ENCODE results near the gene WDR74.

Gene WDR74

DNA sequence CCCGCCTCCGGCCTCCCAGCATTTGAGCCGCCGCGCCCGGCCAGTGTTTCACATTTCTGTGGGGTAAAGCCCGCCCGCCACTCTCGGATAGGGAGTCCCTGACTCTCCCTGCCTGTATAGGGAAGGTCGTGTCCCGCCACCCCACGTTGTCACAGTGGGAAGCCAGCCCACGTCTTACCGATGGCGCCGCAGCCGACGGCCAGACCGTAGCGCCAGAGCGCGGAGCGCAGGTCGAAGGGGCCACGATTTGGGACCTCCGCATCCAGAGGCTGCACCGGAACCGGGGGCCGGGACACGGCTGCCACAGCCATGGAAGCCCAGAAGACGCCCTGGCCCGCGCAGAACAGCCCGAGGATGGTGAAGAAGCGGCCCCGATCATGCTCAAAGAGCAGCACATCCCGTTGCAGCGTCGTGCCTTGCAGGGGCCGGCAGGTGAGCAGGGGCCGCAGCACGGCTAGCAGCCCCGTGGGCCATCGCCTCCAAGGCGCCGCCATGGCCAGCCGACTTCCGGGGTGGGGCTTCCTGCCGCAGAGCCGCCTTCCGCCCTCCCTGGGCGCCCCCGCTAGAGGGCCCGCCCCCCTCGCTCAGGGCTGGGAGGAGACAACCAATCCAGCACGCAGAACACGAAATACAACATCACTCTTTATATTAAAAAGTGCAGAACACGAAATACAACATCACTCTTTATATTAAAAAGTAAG is 47.7 kb downstream of the WDR74 start, which contains the start of gene TMEM223:
Gene TMEM223, minus strand, starts transcription at position 506 of the 701 bp plus-strand sequence. Its CDS starts 12 bp downstream, at position 494.
- DNase-seq: peak; percentile 72

DNA sequence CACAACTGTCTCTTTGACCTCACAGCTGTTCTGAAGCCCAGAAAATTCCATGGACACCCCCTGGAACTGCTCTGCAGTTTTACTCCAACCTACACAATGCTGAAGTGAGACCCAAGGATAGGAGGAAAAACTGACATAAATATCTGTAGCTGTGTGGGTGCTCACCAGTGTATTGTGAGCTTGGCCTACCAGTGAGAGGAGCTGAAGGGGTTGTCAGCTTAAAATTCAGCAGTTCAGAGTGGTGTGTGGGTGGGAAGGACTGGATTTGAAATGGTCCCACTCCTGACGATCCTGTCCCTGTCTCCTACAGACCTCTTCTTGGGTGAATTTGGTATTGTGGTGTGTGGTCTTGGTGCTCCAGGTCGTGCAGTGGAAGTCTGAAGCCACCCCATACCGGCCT is 49.8 kb downstream of the WDR74 start:
- no peak for DNase-seq

DNA sequence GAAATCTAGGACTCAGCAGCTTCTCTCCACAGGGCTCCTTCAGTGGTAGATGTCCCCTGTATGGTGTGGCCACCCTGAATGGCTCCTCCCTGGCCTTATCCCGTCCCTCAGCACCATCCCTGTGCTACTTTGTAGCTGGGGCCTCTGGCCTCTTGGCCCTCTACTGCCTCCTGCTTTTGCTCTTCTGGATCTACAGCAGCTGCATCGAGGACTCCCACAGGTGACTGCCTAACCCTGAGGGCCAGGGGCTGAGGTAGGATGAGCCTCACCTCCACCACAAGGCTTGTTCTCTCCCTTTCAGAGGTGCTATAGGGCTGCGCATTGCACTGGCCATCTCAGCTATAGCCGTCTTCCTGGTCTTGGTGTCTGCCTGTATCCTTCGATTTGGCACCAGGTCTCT is 50.4 kb downstream of the WDR74 start:
- DNase-seq: peak; percentile 0

DNA sequence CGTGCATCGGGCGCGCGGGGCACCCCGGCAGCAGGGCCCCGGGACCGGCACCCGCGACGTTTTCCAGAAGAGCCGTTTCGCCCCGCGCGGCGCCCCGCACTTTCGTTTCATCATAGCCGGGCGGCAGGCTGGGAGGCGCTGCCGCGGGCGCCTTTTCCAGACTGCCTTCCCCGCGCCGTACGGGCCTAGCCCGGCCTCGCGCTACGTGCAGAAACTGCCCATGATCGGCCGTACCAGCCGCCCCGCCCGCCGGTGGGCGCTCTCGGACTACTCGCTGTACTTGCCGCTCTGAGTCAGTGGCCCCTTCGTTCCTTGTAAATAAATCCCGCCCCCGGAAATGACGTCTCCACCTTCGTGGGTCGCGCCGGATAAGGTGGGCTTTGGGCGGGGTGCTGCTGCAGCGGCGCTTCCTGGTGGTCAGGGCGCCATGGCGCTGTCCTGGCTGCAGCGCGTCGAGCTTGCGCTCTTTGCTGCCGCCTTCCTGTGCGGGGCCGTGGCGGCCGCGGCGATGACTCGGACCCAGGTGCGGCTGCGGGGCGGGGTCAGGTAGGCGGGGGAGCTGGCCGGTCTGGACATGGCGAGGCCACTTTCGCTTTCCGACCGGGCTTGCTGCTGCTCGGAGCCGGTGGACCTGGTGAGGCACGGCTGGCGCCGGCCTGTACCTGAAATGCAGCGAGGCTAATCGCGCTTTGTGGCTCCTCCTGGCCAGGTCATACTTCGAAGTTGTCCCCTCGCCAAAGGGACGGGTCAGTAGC is 52.2 kb downstream of the WDR74 start, which contains the start of gene TMEM179B:
Gene TMEM179B, plus strand, starts transcription at position 398 of the 755 bp plus-strand sequence. Its CDS starts 30 bp downstream, at position 428.
- peak; percentile 97 for DNase-seq

DNA sequence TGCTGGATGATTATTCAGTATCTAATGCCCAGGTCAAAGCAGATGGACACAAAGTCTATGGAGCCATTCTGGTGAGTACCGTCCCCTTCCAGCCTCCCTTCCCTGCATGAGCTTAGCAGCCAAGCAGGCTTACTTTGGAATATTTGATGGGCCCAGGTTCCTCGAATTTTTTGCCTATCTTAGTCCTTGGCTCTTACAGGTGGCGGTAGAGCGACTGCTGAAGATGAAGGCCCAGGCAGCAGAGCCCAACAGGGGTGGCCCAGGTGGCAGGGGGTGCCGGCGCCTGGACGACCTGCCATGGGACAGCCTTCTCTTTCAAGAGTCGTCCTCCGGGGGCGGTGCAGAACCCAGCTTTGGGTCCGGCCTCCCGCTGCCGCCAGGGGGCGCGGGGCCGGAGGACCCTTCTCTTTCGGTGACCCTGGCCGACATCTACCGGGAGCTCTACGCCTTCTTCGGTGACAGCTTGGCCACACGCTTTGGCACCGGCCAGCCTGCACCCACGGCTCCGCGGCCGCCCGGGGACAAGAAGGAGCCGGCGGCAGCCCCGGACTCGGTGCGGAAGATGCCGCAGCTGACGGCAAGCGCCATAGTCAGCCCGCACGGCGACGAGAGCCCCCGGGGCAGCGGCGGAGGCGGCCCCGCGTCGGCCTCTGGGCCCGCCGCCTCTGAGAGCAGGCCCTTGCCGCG is 52.9 kb downstream of the WDR74 start:
- DNase-seq: peak; percentile 76

Data from MV-4-11 (cell line).